HepG2 (cell line): ENCODE data around the gene GTF3A. TPM values are rescaled to one million over a fixed set of nuclear protein-coding genes. Genes with fewer than 3 reads are reported as not detected.
A peak's percentile ranks its signal among the peaks of the same experiment; 100 is the strongest.

Experiments
- ARID5B ChIP-seq: IDR thresholded peaks from 2 replicates; pipeline ENCODE4 v1.4.0; 2020; ENCODE audit warnings: mild to moderate bottlenecking, missing genetic modification reagents
- ATAD3A ChIP-seq: sonication (generic); formaldehyde crosslinking; IDR thresholded peaks from 2 replicates; pipeline ENCODE4 v1.4.0; 2020; ENCODE audit warnings: missing genetic modification reagents
- ATF3 ChIP-seq: sonication (generic); formaldehyde crosslinking; IDR thresholded peaks from 2 replicates; pipeline ENCODE4 v1.4.0; 2020; ENCODE audit warnings: missing genetic modification reagents
- ATF4 ChIP-seq, 2 experiments: fragments of 450-650 bp in 1 of 2; sonication (generic) in 1 of 2; formaldehyde crosslinking; IDR thresholded peaks; 2 replicates each; pipeline versions ENCODE4 v1.5.0 to v1.8.0; 2020 to 2022; ENCODE audit warnings: mild to moderate bottlenecking in 1 of 2, missing genetic modification reagents in 1 of 2
- EP300 ChIP-seq, 3 experiments: sonication (generic) in 1 of 3; formaldehyde crosslinking in 1 of 3; IDR thresholded peaks; 2 replicates each; pipeline versions ENCODE4 v1.5.1 to v1.6.1; 2011 to 2020; ENCODE audit warnings: low read depth in 2 of 3, low read length in 2 of 3, borderline replicate concordance in 1 of 3, improper control_type of control experiment in 1 of 3, mild to moderate bottlenecking in 1 of 3, missing genetic modification reagents in 1 of 3, moderate library complexity in 1 of 3
- FOSL2 ChIP-seq: sonication (generic); formaldehyde crosslinking; IDR thresholded peaks from 2 replicates; pipeline ENCODE4 v1.4.0; 2020; ENCODE audit warnings: missing genetic modification reagents
- FOXP1 ChIP-seq, 2 experiments: fragments of 450-650 bp in 1 of 2; IDR thresholded peaks; 2 replicates each; pipeline ENCODE4 v1.6.1; 2017 to 2018; ENCODE audit warnings: antibody characterized with exemption in 1 of 2
- HMG20A ChIP-seq: IDR thresholded peaks from 2 replicates; pipeline ENCODE4 v1.6.1; 2016; ENCODE audit warnings: borderline replicate concordance
- HNRNPLL ChIP-seq: fragments of 200-400 bp; formaldehyde crosslinking; IDR thresholded peaks from 2 replicates; pipeline ENCODE4 v1.6.1; 2017; ENCODE audit warnings: mild to moderate bottlenecking, low read depth, low read length; ENCODE audit not compliant: poor library complexity, severe bottlenecking
- LCORL ChIP-seq, 2 experiments: fragments of 450-650 bp in 1 of 2; sonication (generic) in 1 of 2; formaldehyde crosslinking in 1 of 2; IDR thresholded peaks; 2 replicates each; pipeline versions ENCODE4 v1.5.0 to v1.6.1; 2017 to 2020; ENCODE audit warnings: antibody characterized with exemption in 1 of 2, missing genetic modification reagents in 1 of 2
- MAX ChIP-seq: IDR thresholded peaks from 2 replicates; pipeline ENCODE4 v1.6.1; 2012; ENCODE audit warnings: inconsistent platforms
- MXD1 ChIP-seq: sonication (generic); formaldehyde crosslinking; IDR thresholded peaks from 2 replicates; pipeline ENCODE4 v1.4.0; 2020; ENCODE audit warnings: mild to moderate bottlenecking, missing genetic modification reagents
- NFE2 ChIP-seq: sonication (generic); formaldehyde crosslinking; IDR thresholded peaks from 2 replicates; pipeline ENCODE4 v1.4.0; 2020; ENCODE audit warnings: missing genetic modification reagents
- NFYB ChIP-seq: sonication (generic); formaldehyde crosslinking; IDR thresholded peaks from 2 replicates; pipeline ENCODE4 v1.4.0; 2020; ENCODE audit warnings: missing genetic modification reagents
- RERE ChIP-seq: IDR thresholded peaks from 2 replicates; pipeline ENCODE4 v1.6.1; 2016; ENCODE audit warnings: low read depth, missing genetic modification reagents, missing compliant biosample characterization
- ZNF564 ChIP-seq: sonication (generic); formaldehyde crosslinking; IDR thresholded peaks from 2 replicates; pipeline ENCODE4 v1.8.1; 2023; ENCODE audit warnings: mild to moderate bottlenecking, missing genetic modification reagents
- polyA plus RNA-seq, 8 experiments: library from polyadenylated mRNA; depleted of rRNA in 3 of 8; stranded (reverse) in 7 of 8; unstranded in 1 of 8; fragments of >200 nt; fragmentation: Illumina TruSeq in 4 of 8; extraction: Trizol in 4 of 8; gene quantifications; 2 replicates each; pipeline versions ENCODE4 v1.2.1 to v1.2.3, GENCODE V29; 2011 to 2016; ENCODE audit warnings: low read depth in 4 of 8, missing spikeins in 1 of 8, mixed read lengths in 1 of 8; ENCODE audit not compliant: insufficient read depth in 1 of 8
- total RNA-seq, 5 experiments: library from RNA; depleted of rRNA; stranded (reverse); fragments of >200 nt; fragmentation: Illumina TruSeq; extraction: Trizol; gene quantifications; 2 replicates each; pipeline ENCODE4 v1.2.3, GENCODE V29; 2016; ENCODE audit warnings: low read depth in 1 of 5

GTF3A gene
- total and polyA plus RNA-seq, 2 of the 13 experiments (the other 11 are each of a cell fraction or from before 2014, with no cell fraction given) = 42.1 to 176 TPM

GRCh38 chr13:27476943-27477703, 52.7 kb downstream of the GTF3A start (continued):
- TF ChIP-seq HNRNPLL (no peak), EP300 (IDR thresholded peaks at IDR 0.05; ENCODE audit: low read depth in 2 of 2, low read length in 2 of 2) (no peak; a peak in 1 of 4 replicates), EP300 (CRISPR knock-in tag; IDR thresholded peaks at IDR 0.05; ENCODE audit: borderline replicate concordance) (no peak; the same call in 1 of the 2 replicates), ATF3 (CRISPR knock-in tag) (peak; percentile 41; the same call in 1 of the 2 replicates), ATAD3A (CRISPR knock-in tag) (no peak), ATF4 (CRISPR knock-in tag; IDR thresholded peaks at IDR 0.05) (peak in 1 of 2 experiments; percentile 63; a peak in 2 of 4 replicates), FOSL2 (CRISPR knock-in tag) (peak; percentile 95), MAX (no peak), NFE2 (CRISPR knock-in tag) (0 out of 2 replicates have a peak, but pooled peaks have one; percentile 14), ZNF564 (no peak), FOXP1 (IDR thresholded peaks at IDR 0.05) (no peak), FOXP1 (CRISPR knock-in tag; IDR thresholded peaks at IDR 0.05) (peak; percentile 61), HMG20A (peak; percentile 56; the same call in 1 of the 2 replicates), RERE (CRISPR knock-in tag) (no peak), LCORL (IDR thresholded peaks at IDR 0.05) (no peak), LCORL (CRISPR knock-in tag; IDR thresholded peaks at IDR 0.05) (no peak), NFYB (CRISPR knock-in tag) (no peak), ARID5B (CRISPR knock-in tag) (peak; percentile 61; the same call in 1 of the 2 replicates), MXD1 (CRISPR knock-in tag) (no peak)
